Measurements from ENCODE around the gene CTXN1.

DNA sequence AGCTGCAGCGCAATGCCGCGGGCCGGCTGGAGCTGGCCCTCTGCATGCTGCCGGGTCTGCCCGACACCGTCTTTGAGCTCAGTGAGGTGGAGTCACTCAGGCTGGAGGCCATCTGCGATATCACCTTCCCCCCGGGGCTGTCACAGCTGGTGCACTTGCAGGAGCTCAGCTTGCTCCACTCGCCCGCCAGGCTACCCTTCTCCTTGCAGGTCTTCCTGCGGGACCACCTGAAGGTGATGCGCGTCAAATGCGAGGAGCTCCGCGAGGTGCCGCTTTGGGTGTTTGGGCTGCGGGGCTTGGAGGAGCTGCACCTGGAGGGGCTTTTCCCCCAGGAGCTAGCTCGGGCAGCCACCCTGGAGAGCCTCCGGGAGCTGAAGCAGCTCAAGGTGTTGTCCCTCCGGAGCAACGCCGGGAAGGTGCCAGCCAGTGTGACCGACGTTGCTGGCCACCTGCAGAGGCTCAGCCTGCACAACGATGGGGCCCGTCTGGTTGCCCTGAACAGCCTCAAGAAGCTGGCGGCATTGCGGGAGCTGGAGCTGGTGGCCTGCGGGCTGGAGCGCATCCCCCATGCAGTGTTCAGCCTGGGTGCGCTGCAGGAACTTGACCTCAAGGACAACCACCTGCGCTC, 26.1 kb downstream of the CTXN1 start:
- no peak for TF ChIP-seq RAD21 (IDR thresholded peaks at IDR 0.05; ENCODE audit: low read length)
- TF ChIP-seq, protein P1, sequence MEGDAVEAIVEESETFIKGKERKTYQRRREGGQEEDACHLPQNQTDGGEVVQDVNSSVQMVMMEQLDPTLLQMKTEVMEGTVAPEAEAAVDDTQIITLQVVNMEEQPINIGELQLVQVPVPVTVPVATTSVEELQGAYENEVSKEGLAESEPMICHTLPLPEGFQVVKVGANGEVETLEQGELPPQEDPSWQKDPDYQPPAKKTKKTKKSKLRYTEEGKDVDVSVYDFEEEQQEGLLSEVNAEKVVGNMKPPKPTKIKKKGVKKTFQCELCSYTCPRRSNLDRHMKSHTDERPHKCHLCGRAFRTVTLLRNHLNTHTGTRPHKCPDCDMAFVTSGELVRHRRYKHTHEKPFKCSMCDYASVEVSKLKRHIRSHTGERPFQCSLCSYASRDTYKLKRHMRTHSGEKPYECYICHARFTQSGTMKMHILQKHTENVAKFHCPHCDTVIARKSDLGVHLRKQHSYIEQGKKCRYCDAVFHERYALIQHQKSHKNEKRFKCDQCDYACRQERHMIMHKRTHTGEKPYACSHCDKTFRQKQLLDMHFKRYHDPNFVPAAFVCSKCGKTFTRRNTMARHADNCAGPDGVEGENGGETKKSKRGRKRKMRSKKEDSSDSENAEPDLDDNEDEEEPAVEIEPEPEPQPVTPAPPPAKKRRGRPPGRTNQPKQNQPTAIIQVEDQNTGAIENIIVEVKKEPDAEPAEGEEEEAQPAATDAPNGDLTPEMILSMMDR (conservative IDR thresholded peaks at IDR 0.05; ENCODE audit: low read depth, low read length): no peak
- TF ChIP-seq MAZ (IDR thresholded peaks at IDR 0.05; ENCODE audit: borderline replicate concordance, low read depth, low read length): no peak

All from IMR-90 (cell line).